H1 (cell line): ENCODE results near the gene JAG2. TPM values are rescaled to one million over a fixed set of nuclear protein-coding genes. Genes with fewer than 3 reads are reported as not detected.

Experiments used
- CBX8 ChIP-seq: fragments of 300-800, 300-1000 bp; sonication (generic); IDR thresholded peaks from 2 replicates; pipeline ENCODE4 v1.7.1; 2016; ENCODE audit warnings: low read depth, low read length, borderline replicate concordance
- FOSL1 ChIP-seq: IDR thresholded peaks from 2 replicates; pipeline ENCODE4 v1.6.1; 2011; ENCODE audit warnings: mild to moderate bottlenecking, low read depth, low read length, moderate library complexity; ENCODE audit not compliant: insufficient read depth
- SP1 ChIP-seq: IDR thresholded peaks from 2 replicates; pipeline ENCODE4 v1.6.1; 2011; ENCODE audit warnings: low read depth, low read length
- TAF1 ChIP-seq: IDR thresholded peaks from 2 replicates; pipeline ENCODE4 v1.6.1; 2011; ENCODE audit warnings: mild to moderate bottlenecking, low read depth, low read length
- TBP ChIP-seq: IDR thresholded peaks from 2 replicates; pipeline ENCODE4 v1.6.1; 2011; ENCODE audit warnings: low read depth, low read length, improper control_type of control experiment
- YY1 ChIP-seq: IDR thresholded peaks from 2 replicates; pipeline ENCODE4 v1.6.1; 2011; ENCODE audit warnings: low read depth, mild to moderate bottlenecking, low read length
- polyA plus RNA-seq, 7 experiments: library from polyadenylated mRNA; depleted of rRNA in 3 of 7; stranded (reverse) in 5 of 7; unstranded in 2 of 7; fragments of >200 nt in 5 of 7; fragments of 200-250 nt in 2 of 7; gene quantifications; 1 replicate in 5 of 7; 2 replicates in 1 of 7; 4 replicates in 1 of 7; pipeline versions ENCODE4 v1.2.1 to v1.2.3, GENCODE V29; 2011 to 2013; ENCODE audit warnings: missing spikeins in 2 of 7, mixed read lengths in 2 of 7
- total RNA-seq: library from RNA; stranded (reverse); fragmentation: NEBNext Ultra II Directional; extraction: Animal tissue kit (Norgen Biotek cat#: 25700); gene quantifications from 2 replicates; pipeline ENCODE4 v1.2.1, GENCODE V29; 2021

Gene JAG2
- total and polyA plus RNA-seq, 2 of the 8 experiments (the other 6 are each of a cell fraction or from before 2014, with no cell fraction given): 2.8 to 6.2 TPM

DNA sequence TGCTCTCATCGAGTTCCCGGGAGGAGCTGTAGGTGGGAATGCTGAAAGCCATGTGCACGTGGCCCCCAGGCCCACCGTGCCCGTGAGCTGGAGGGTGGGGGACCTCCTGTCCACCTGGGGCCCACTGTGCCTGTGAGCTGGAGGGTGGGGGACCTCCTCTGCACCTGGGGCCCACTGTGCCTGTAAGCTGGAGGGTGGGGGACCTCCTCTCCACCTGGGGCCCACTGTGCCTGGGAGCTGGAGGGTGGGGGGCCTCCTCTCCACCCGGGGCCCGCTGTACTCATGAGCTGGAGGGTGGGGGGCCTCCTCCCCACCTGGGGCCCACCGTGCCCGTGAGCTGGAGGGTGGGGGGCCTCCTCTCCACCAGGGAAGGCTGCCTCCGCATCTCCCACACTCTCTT, 26.5 kb upstream of the JAG2 start (continued):
- TF ChIP-seq TBP: no peak
- TF ChIP-seq YY1: no peak
- TF ChIP-seq TAF1: no peak
- TF ChIP-seq SP1: no peak
- no peak for TF ChIP-seq CBX8
- TF ChIP-seq FOSL1: no peak
